GM18870 (cell line): ENCODE data around the gene SNX22.
"Not testable (repeated sequence)": the region's sequence is repeated elsewhere in the genome, so short reads cannot be mapped to it uniquely, and the experiment has no call there.

Experiments used
- ATAC-seq: cut with Tn5 transposase; IDR thresholded peaks from one replicate; pipeline ENCODE4 v1.9.1; 2021; ENCODE audit warnings: moderate library complexity; ENCODE audit not compliant: unreplicated experiment

SNX22 gene

GRCh38 chr15:64151727-64152506 is at the start of gene SNX22:
Gene SNX22 (plus strand): TSS chr15:64151731. CDS start chr15:64151776, 45 bp downstream.
- ATAC-seq, result peak; percentile 14

GRCh38 chr15:64102497-64102896 is 49.0 kb upstream of the SNX22 start:
- no peak for ATAC-seq

- no peak for ATAC-seq
Observed at GRCh38 chr15:64105113-64105704, 46.3 kb upstream of the SNX22 start.

- no peak for ATAC-seq
Observed at GRCh38 chr15:64107337-64107736, 44.2 kb upstream of the SNX22 start.

GRCh38 chr15:64110108-64110701 is 41.3 kb upstream of the SNX22 start:
- not testable (repeated sequence) for ATAC-seq

- no peak for ATAC-seq
Observed at GRCh38 chr15:64110950-64111678, 40.4 kb upstream of the SNX22 start.

GRCh38 chr15:64111679-64112050 is 39.9 kb upstream of the SNX22 start:
- ATAC-seq, result no peak

GRCh38 chr15:64112073-64112772 is 39.3 kb upstream of the SNX22 start:
- ATAC-seq, result no peak

GRCh38 chr15:64112904-64113303 is 38.6 kb upstream of the SNX22 start:
- ATAC-seq, result no peak

- no peak for ATAC-seq
Observed at GRCh38 chr15:64117759-64118487, 33.6 kb upstream of the SNX22 start.

- ATAC-seq, result not testable (repeated sequence)
Observed at GRCh38 chr15:64120322-64120721, 31.2 kb upstream of the SNX22 start.

GRCh38 chr15:64121614-64122013 is 29.9 kb upstream of the SNX22 start:
- ATAC-seq, result no peak

- no peak for ATAC-seq
Observed at GRCh38 chr15:64122444-64122843, 29.1 kb upstream of the SNX22 start.

- ATAC-seq, result no peak
Observed at GRCh38 chr15:64122936-64123351, 28.6 kb upstream of the SNX22 start.

- no peak for ATAC-seq
Observed at GRCh38 chr15:64125978-64126377, 25.6 kb upstream of the SNX22 start.

GRCh38 chr15:64127521-64128270 is 23.8 kb upstream of the SNX22 start:
- no peak for ATAC-seq

- no peak for ATAC-seq
Observed at GRCh38 chr15:64130159-64130558, 21.4 kb upstream of the SNX22 start.

- ATAC-seq, result no peak
Observed at GRCh38 chr15:64131547-64131946, 20.0 kb upstream of the SNX22 start.

GRCh38 chr15:64132217-64132616 is 19.3 kb upstream of the SNX22 start:
- ATAC-seq, result no peak
